ENCODE data around the gene ARID2.

- TF ChIP-seq EP300 (IDR thresholded peaks at IDR 0.05): no peak
- no peak for TF ChIP-seq POLR2AphosphoS5 (IDR thresholded peaks at IDR 0.05)
- no peak for TF ChIP-seq POLR2A (IDR thresholded peaks at IDR 0.05)
These were observed 133.8 kb downstream of the ARID2 start for GRCh38 chr12:45863332-45863731.
